ENCODE results near the gene PCDHA6. TPM values are rescaled to one million over a fixed set of nuclear protein-coding genes. Genes with fewer than 3 reads are reported as not detected.

The PCDHA6 gene
- total and polyA plus RNA-seq, 2 of the 4 experiments (the other 2 are of a cell fraction): 0.03 TPM; not detected in 1

GRCh38 chr5:140785905-140786686 is 41.7 kb upstream of the PCDHA6 start, which contains the start of gene PCDHA1:
Gene PCDHA1, plus strand, starts transcription at chr5:140786140.
- no peaks in the 10 kb centered on the region for H4K20me1 ChIP-seq (ENCODE audit: insufficient read depth, low read length)
- no peak within 1 kb of the TSS for H2BK15ac ChIP-seq (ENCODE audit: low read depth, low read length)
- BruUV-seq (replicated peaks): no TSS peak
- intact Hi-C loops (cut with micrococcal nuclease) (no loop called here), dilution Hi-C loops (cut with HindIII; ENCODE audit: low sequenced_read_pairs, unreplicated experiment) (no loop called here), in situ Hi-C loops (cut with MboI; ENCODE audit: low sequenced_read_pairs) (no loop called here)
- 21% methylated on average over 7 of the region's 29 CpGs; no CpG with 5 or more reads in 1 of the 2 experiments for whole genome bisulfite sequencing, 2 experiments (ENCODE audit: extremely low coverage in 2 of 2, insufficient read length in 1 of 2)
- no peak within 1 kb of the TSS for H3K23ac ChIP-seq (ENCODE audit: low read depth, low read length)
- no peak within 1 kb of the TSS for H2AFZ ChIP-seq (replicated peaks; ENCODE audit: low read length, poor library complexity)
- no peak within 1 kb of the TSS for H3K4me3 ChIP-seq (ENCODE audit: insufficient read depth, low read depth, low read length)
- no peak within 1 kb of the TSS for H3K4ac ChIP-seq (ENCODE audit: low read depth, low read length)
- ATAC-seq (ENCODE audit: low read depth) (no peak), DNase-seq (no peak)
- no peak within 1 kb of the TSS for H2BK20ac ChIP-seq (ENCODE audit: low read depth, low read length)
- no peak within 1 kb of the TSS for H3K14ac ChIP-seq (replicated peaks; ENCODE audit: low read depth, low read length)
- no peak within 1 kb of the TSS for H4K5ac ChIP-seq (ENCODE audit: low read depth, low read length)
- H3K9ac ChIP-seq (ENCODE audit: low read depth, low read length): no peak within 1 kb of the TSS
- ChIA-PET CTCF (no interaction called here), POLR2A (ENCODE audit: unreplicated experiment) (no interaction called here)
- no peak within 1 kb of the TSS for H4K8ac ChIP-seq (ENCODE audit: low read depth in 2 of 2, low read length in 2 of 2)
- H3K56ac ChIP-seq (ENCODE audit: extremely low read depth, insufficient read depth, low read length): no peak within 1 kb of the TSS
- H2BK120ac ChIP-seq (ENCODE audit: low read depth, low read length): no peak within 1 kb of the TSS
- no peaks in the 10 kb centered on the region for H3K79me1 ChIP-seq (ENCODE audit: low read depth in 1 of 2, low read length in 2 of 2)
- no peak within 1 kb of the TSS for H3K18ac ChIP-seq (ENCODE audit: low read depth, low read length)
- TF ChIP-seq RCOR1 (IDR thresholded peaks at IDR 0.05; ENCODE audit: insufficient replicate concordance, low read length): no peak
- TF ChIP-seq POLR2A (IDR thresholded peaks at IDR 0.05; ENCODE audit: low read depth, low read length): no peak
- no peak for TF ChIP-seq USF2 (IDR thresholded peaks at IDR 0.05; ENCODE audit: low read depth, low read length)
- no peak for TF ChIP-seq SMC3 (IDR thresholded peaks at IDR 0.05; ENCODE audit: low read depth, low read length)
- TF ChIP-seq, protein P1, sequence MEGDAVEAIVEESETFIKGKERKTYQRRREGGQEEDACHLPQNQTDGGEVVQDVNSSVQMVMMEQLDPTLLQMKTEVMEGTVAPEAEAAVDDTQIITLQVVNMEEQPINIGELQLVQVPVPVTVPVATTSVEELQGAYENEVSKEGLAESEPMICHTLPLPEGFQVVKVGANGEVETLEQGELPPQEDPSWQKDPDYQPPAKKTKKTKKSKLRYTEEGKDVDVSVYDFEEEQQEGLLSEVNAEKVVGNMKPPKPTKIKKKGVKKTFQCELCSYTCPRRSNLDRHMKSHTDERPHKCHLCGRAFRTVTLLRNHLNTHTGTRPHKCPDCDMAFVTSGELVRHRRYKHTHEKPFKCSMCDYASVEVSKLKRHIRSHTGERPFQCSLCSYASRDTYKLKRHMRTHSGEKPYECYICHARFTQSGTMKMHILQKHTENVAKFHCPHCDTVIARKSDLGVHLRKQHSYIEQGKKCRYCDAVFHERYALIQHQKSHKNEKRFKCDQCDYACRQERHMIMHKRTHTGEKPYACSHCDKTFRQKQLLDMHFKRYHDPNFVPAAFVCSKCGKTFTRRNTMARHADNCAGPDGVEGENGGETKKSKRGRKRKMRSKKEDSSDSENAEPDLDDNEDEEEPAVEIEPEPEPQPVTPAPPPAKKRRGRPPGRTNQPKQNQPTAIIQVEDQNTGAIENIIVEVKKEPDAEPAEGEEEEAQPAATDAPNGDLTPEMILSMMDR (conservative IDR thresholded peaks at IDR 0.05; ENCODE audit: low read depth, low read length): no peak
- TF ChIP-seq ELK1 (IDR thresholded peaks at IDR 0.05; ENCODE audit: borderline replicate concordance, low read depth, low read length): no peak
- no peaks in the 10 kb centered on the region for H3K4me1 ChIP-seq (ENCODE audit: control insufficient read depth, insufficient read depth, low read length)
- H3K9me3 ChIP-seq (ENCODE audit: control insufficient read depth, insufficient read depth, low read length): peaks cover 35% of the 10 kb centered on the region
- H3K27ac ChIP-seq (ENCODE audit: insufficient read depth, low read length): no peak within 1 kb of the TSS
- H2BK5ac ChIP-seq (ENCODE audit: low read depth, low read length, poor library complexity, severe bottlenecking): no peak within 1 kb of the TSS
- H3K36me3 ChIP-seq (ENCODE audit: control insufficient read depth, insufficient read depth, low read length): no peaks in the 10 kb centered on the region
- H4K91ac ChIP-seq (ENCODE audit: insufficient read depth, low read depth, low read length): no peak within 1 kb of the TSS
- no peak within 1 kb of the TSS for H2AK5ac ChIP-seq (ENCODE audit: low read depth, low read length)
- no peaks in the 10 kb centered on the region for H3K27me3 ChIP-seq (ENCODE audit: control insufficient read depth, insufficient read depth, low read length)
- no peaks in the 10 kb centered on the region for H3K9me1 ChIP-seq (ENCODE audit: insufficient read depth, low read length)
- H2AK9ac ChIP-seq (replicated peaks; ENCODE audit: low read depth, low read length, poor library complexity): no peak within 1 kb of the TSS
- H3K4me2 ChIP-seq (ENCODE audit: low read depth, low read length): no peak within 1 kb of the TSS
